ENCODE measurements around the gene UBE3C. TPM values are rescaled to one million over a fixed set of nuclear protein-coding genes. Genes with fewer than 3 reads are reported as not detected.
"Not testable (repeated sequence)": the region's sequence is repeated elsewhere in the genome, so short reads cannot be mapped to it uniquely, and the experiment has no call there.

UBE3C gene
- total RNA-seq (ENCODE audit: insufficient read depth, low replicate concordance), result 67.2 TPM

- peak; percentile 91 for DNase-seq (ENCODE audit: low spot score)
These were observed at the start of gene UBE3C for GRCh38 chr7:157138424-157139110. Gene UBE3C (plus strand): TSS chr7:157138926. CDS start chr7:157139273, 347 bp downstream.

GRCh38 chr7:157089100-157089610 is 49.6 kb upstream of the UBE3C start:
- DNase-seq (ENCODE audit: low spot score), result no peak

GRCh38 chr7:157090485-157091165 is 48.1 kb upstream of the UBE3C start:
- DNase-seq (ENCODE audit: low spot score), result no peak

- peak; percentile 85 for DNase-seq (ENCODE audit: low spot score)
These were observed 42.3 kb upstream of the UBE3C start for GRCh38 chr7:157096286-157097055.

GRCh38 chr7:157097056-157097329 is 41.7 kb upstream of the UBE3C start:
- DNase-seq (ENCODE audit: low spot score), result no peak

GRCh38 chr7:157097569-157097968 is 41.2 kb upstream of the UBE3C start:
- no peak for DNase-seq (ENCODE audit: low spot score)

GRCh38 chr7:157100005-157100404 is 38.7 kb upstream of the UBE3C start:
- DNase-seq (ENCODE audit: low spot score), result not testable (repeated sequence)

- DNase-seq (ENCODE audit: low spot score), result not testable (repeated sequence)
These were observed 35.1 kb upstream of the UBE3C start for GRCh38 chr7:157103641-157104040.

- DNase-seq (ENCODE audit: low spot score), result no peak
These were observed 27.4 kb upstream of the UBE3C start for GRCh38 chr7:157111311-157111710.

GRCh38 chr7:157112706-157113105 is 26.0 kb upstream of the UBE3C start:
- no peak for DNase-seq (ENCODE audit: low spot score)

GRCh38 chr7:157113607-157114006 is 25.1 kb upstream of the UBE3C start:
- DNase-seq (ENCODE audit: low spot score), result no peak

- DNase-seq (ENCODE audit: low spot score), result no peak
These were observed 22.0 kb upstream of the UBE3C start for GRCh38 chr7:157116762-157117161.

GRCh38 chr7:157117796-157118195 is 20.9 kb upstream of the UBE3C start:
- no peak for DNase-seq (ENCODE audit: low spot score)

GRCh38 chr7:157120181-157120580 is 18.5 kb upstream of the UBE3C start:
- DNase-seq (ENCODE audit: low spot score), result no peak

- no peak for DNase-seq (ENCODE audit: low spot score)
These were observed 17.5 kb upstream of the UBE3C start for GRCh38 chr7:157121184-157121715.

- DNase-seq (ENCODE audit: low spot score), result no peak
These were observed 15.8 kb upstream of the UBE3C start for GRCh38 chr7:157122800-157123495.

GRCh38 chr7:157124690-157125089 is 14.0 kb upstream of the UBE3C start:
- DNase-seq (ENCODE audit: low spot score), result no peak

GRCh38 chr7:157125376-157126223 is 13.1 kb upstream of the UBE3C start:
- DNase-seq (ENCODE audit: low spot score), result no peak

- DNase-seq (ENCODE audit: low spot score), result no peak
These were observed 11.8 kb upstream of the UBE3C start for GRCh38 chr7:157126921-157127320.

- DNase-seq (ENCODE audit: low spot score), result no peak
These were observed 9.5 kb upstream of the UBE3C start for GRCh38 chr7:157129200-157129599.
